H9 (cell line): ENCODE data around the gene KCNN3. TPM values are rescaled to one million over a fixed set of nuclear protein-coding genes. Genes with fewer than 3 reads are reported as not detected.

ENCODE experiments used
- DNase-seq: peaks from one replicate; pipeline ENCODE4 v3.0.0-alpha.2; 2017
- H2AFZ ChIP-seq: one replicate; pipeline ENCODE4 v1.6.1; 2013; ENCODE audit warnings: mild to moderate bottlenecking, low read length, control low read depth, moderate library complexity
- H2AK5ac ChIP-seq: 2 replicates; pipeline ENCODE4 v1.6.1; 2013; ENCODE audit warnings: low read length, control low read depth, mixed read lengths; ENCODE audit not compliant: insufficient read length
- H2BK120ac ChIP-seq: one replicate; pipeline ENCODE4 v1.6.1; 2013; ENCODE audit warnings: low read depth, mild to moderate bottlenecking, low read length, control low read depth, inconsistent platforms; ENCODE audit not compliant: poor library complexity, severe bottlenecking
- H2BK12ac ChIP-seq: 2 replicates; pipeline ENCODE4 v1.6.1; 2013; ENCODE audit warnings: low read length, control low read depth, mixed read lengths, low read depth; ENCODE audit not compliant: insufficient read length
- H2BK15ac ChIP-seq: 2 replicates; pipeline ENCODE4 v1.6.1; 2013; ENCODE audit warnings: low read depth, low read length, control low read depth
- H2BK20ac ChIP-seq: one replicate; pipeline ENCODE4 v1.6.1; 2013; ENCODE audit warnings: low read depth, mild to moderate bottlenecking, low read length, control low read depth, inconsistent platforms; ENCODE audit not compliant: poor library complexity, severe bottlenecking
- H2BK5ac ChIP-seq: 2 replicates; pipeline ENCODE4 v1.6.1; 2013; ENCODE audit warnings: low read length, control low read depth, mixed read lengths; ENCODE audit not compliant: insufficient read length
- H3K14ac ChIP-seq: 2 replicates; pipeline ENCODE4 v1.6.1; 2013; ENCODE audit warnings: low read length, control low read depth; ENCODE audit not compliant: insufficient read depth
- H3K18ac ChIP-seq: 2 replicates; pipeline ENCODE4 v1.6.1; 2013; ENCODE audit warnings: low read depth, mild to moderate bottlenecking, mixed read lengths, low read length, control low read depth; ENCODE audit not compliant: insufficient read length
- H3K23ac ChIP-seq: 2 replicates; pipeline ENCODE4 v1.6.1; 2013; ENCODE audit warnings: low read length, control low read depth, mixed read lengths, low read depth; ENCODE audit not compliant: insufficient read length
- H3K23me2 ChIP-seq: 2 replicates; pipeline ENCODE4 v1.6.1; 2013; ENCODE audit warnings: low read depth, mild to moderate bottlenecking, mixed read lengths, low read length, control low read depth; ENCODE audit not compliant: insufficient read length, poor library complexity, severe bottlenecking
- H3K27ac ChIP-seq: 2 replicates; pipeline ENCODE4 v1.5.1; 2013; ENCODE audit warnings: low read length, control low read depth, mixed read lengths, low read depth; ENCODE audit not compliant: insufficient read length
- H3K27me3 ChIP-seq: 2 replicates; pipeline ENCODE4 v1.6.1; 2013; ENCODE audit warnings: low read length, control low read depth, inconsistent platforms; ENCODE audit not compliant: insufficient read depth
- H3K4ac ChIP-seq: 2 replicates; pipeline ENCODE4 v1.6.1; 2013; ENCODE audit warnings: low read depth, mild to moderate bottlenecking, control low read depth, inconsistent platforms, low read length, moderate library complexity
- H3K4me1 ChIP-seq: 2 replicates; pipeline ENCODE4 v1.6.1; 2013; ENCODE audit warnings: low read length, control low read depth, inconsistent platforms; ENCODE audit not compliant: insufficient read depth
- H3K4me2 ChIP-seq: 2 replicates; pipeline ENCODE4 v1.6.1; 2013; ENCODE audit warnings: low read length, control low read depth, mixed read lengths; ENCODE audit not compliant: insufficient read length, insufficient read depth
- H3K56ac ChIP-seq: 2 replicates; pipeline ENCODE4 v1.6.1; 2013; ENCODE audit warnings: low read depth, mild to moderate bottlenecking, mixed read lengths, low read length, control low read depth; ENCODE audit not compliant: insufficient read length
- H3K79me1 ChIP-seq: 2 replicates; pipeline ENCODE4 v1.6.1; 2013; ENCODE audit warnings: low read depth, mild to moderate bottlenecking, moderate library complexity, low read length, control low read depth, inconsistent platforms; ENCODE audit not compliant: insufficient read depth, poor library complexity, severe bottlenecking
- H3K79me2 ChIP-seq: 2 replicates; pipeline ENCODE4 v1.6.1; 2013; ENCODE audit warnings: low read length, control low read depth, inconsistent platforms; ENCODE audit not compliant: insufficient read depth
- H3K9ac ChIP-seq: 2 replicates; pipeline ENCODE4 v1.6.1; 2013; ENCODE audit warnings: low read length, control low read depth, mixed read lengths; ENCODE audit not compliant: insufficient read length; ENCODE audit errors: extremely low read depth
- H3K9me3 ChIP-seq: one replicate; pipeline ENCODE4 v1.6.1; 2013; ENCODE audit warnings: low read depth, low read length, inconsistent platforms; ENCODE audit not compliant: control insufficient read depth
- H3T11ph ChIP-seq: one replicate; pipeline ENCODE4 v1.6.1; 2013; ENCODE audit warnings: mild to moderate bottlenecking, low read length, control low read depth, inconsistent platforms
- H4K20me1 ChIP-seq: one replicate; pipeline ENCODE4 v1.6.1; 2013; ENCODE audit not compliant: control insufficient read depth, insufficient read length, insufficient read depth
- H4K5ac ChIP-seq: 2 replicates; pipeline ENCODE4 v1.6.1; 2013; ENCODE audit warnings: low read depth, mild to moderate bottlenecking, mixed read lengths, low read length, control low read depth; ENCODE audit not compliant: insufficient read length
- H4K8ac ChIP-seq: replicated peaks from 2 replicates; pipeline ENCODE4 v1.6.1; 2013; ENCODE audit warnings: low read length, control low read depth, mixed read lengths, low read depth; ENCODE audit not compliant: insufficient read length
- H4K91ac ChIP-seq: 2 replicates; pipeline ENCODE4 v1.6.1; 2013; ENCODE audit warnings: low read depth, mild to moderate bottlenecking, moderate library complexity, mixed read lengths, low read length, control low read depth; ENCODE audit not compliant: insufficient read length
- H3K27ac Mint-ChIP-seq, 3 experiments: 2 replicates in 2 of 3; 3 replicates in 1 of 3; pipeline ENCODE4 v1.8.0; 2020 to 2021; ENCODE audit warnings: mixed read lengths in 3 of 3, mild to moderate bottlenecking in 1 of 3, moderate library complexity in 1 of 3
- H3K27me3 Mint-ChIP-seq: 2 replicates; pipeline ENCODE4 v1.8.0; 2021; ENCODE audit warnings: low read depth, mild to moderate bottlenecking, moderate library complexity, mixed read lengths
- H3K36me3 Mint-ChIP-seq, 3 experiments: 2 replicates in 2 of 3; 3 replicates in 1 of 3; pipeline ENCODE4 v1.8.0; 2020 to 2021; ENCODE audit warnings: low read depth in 3 of 3, mixed read lengths in 3 of 3; ENCODE audit not compliant: insufficient read depth in 1 of 3
- H3K4me1 Mint-ChIP-seq, 2 experiments: 2 replicates each; pipeline ENCODE4 v1.8.0; 2020; ENCODE audit warnings: mixed read lengths in 2 of 2
- H3K4me3 Mint-ChIP-seq, 2 experiments: 2 replicates in 1 of 2; 3 replicates in 1 of 2; pipeline ENCODE4 v1.8.0; 2020 to 2021; ENCODE audit warnings: mild to moderate bottlenecking in 2 of 2, mixed read lengths in 2 of 2, moderate library complexity in 1 of 2
- H3K9me3 Mint-ChIP-seq, 2 experiments: 2 replicates in 1 of 2; 3 replicates in 1 of 2; pipeline ENCODE4 v1.8.0; 2020; ENCODE audit warnings: mild to moderate bottlenecking in 2 of 2, mixed read lengths in 2 of 2, moderate library complexity in 1 of 2
- CTCF ChIP-seq: fragments of 200-600 bp; sonication (generic); conservative IDR thresholded peaks from 3 replicates; pipeline ENCODE4 v1.8.0; 2021; ENCODE audit warnings: antibody characterized with exemption, mild to moderate bottlenecking
- WGBS: extraction: QIAGEN DNeasy Blood & Tissue Kit; methylation state at CpG from one replicate; pipeline ENCODE4 v1.1.7; 2013; ENCODE audit warnings: missing lambda C conversion rate, low lambda C conversion rate, mixed read lengths; ENCODE audit not compliant: insufficient read length; ENCODE audit errors: extremely low coverage; 5-methylcytosine and 5-hydroxymethylcytosine counted together
- total RNA-seq: library from RNA; stranded (reverse); gene quantifications from 2 replicates; pipeline ENCODE4 v1.2.1, GENCODE V29; 2021

Gene KCNN3
- total RNA-seq, 1 experiment from 2014 or later, result 0.83 TPM

DNA sequence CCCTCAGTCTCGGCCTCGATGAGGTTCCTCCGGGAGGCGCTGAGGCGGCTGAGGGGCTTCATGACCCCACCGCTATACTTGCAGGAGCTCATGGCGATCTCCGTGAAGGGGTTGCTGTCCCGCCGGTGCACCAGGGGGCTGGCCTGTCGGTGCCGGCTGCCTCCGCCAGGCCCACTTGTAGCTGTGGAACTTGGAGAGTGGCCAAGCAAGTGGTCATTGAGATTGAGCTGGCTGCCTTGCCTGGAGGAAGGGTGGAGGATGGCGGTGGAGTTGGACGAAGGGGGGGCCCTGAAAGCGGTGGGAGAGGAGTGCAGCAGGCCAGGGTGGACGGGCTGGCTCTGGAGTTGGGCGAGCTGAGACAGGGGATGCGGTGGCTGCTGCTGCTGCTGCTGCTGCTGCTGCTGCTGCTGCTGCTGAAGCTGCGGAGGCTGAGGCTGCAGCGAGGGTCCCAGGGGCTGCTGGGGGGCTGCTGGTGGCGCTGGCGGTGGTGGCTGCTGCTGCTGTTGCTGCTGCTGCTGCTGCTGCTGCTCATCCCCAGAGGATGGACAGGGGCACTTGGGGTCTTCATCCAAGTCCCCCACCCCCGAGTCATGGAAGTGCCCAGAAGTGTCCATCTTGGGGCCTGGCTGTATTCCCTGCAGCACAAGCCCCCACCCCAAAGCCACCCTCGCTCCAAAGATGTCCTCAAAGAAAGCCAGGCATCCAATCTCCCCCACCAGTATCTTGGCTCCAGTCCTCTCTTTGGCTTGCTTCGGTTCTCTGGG is 548 bp downstream of the KCNN3 start:
- Histone ChIP-seq H3K18ac (peak overlapping the region; percentile 32), H3K9ac (no peak overlapping the region), H3T11ph (no peak overlapping the region), H3K4me1 (peaks cover 4% of the 10 kb centered on the region), H3K9me3 (no peaks in the 10 kb centered on the region), H2AFZ (no peak overlapping the region), H3K23ac (no peak overlapping the region), H3K79me2 (no peaks in the 10 kb centered on the region), H2BK15ac (no peak overlapping the region; the same call in 1 of the 2 replicates), H4K91ac (no peak overlapping the region), H2BK5ac (no peak overlapping the region), H3K27me3 (peaks cover 4% of the 10 kb centered on the region; the same call in 1 of the 2 replicates), H4K20me1 (no peaks in the 10 kb centered on the region), H4K5ac (no peak overlapping the region), H3K14ac (peak overlapping the region; percentile 54; the same call in 1 of the 2 replicates), H3K23me2 (peaks cover 8% of the 10 kb centered on the region), H3K4ac (no peak overlapping the region), H3K56ac (no peak overlapping the region), H3K4me2 (peak overlapping the region; percentile 54), H3K79me1 (no peaks in the 10 kb centered on the region), H2BK20ac (no peak overlapping the region), H2BK12ac (no peak overlapping the region), H2AK5ac (no peak overlapping the region), H4K8ac (no peak overlapping the region), H3K27ac (no peak overlapping the region), H2BK120ac (no peak overlapping the region)
- no peaks in the 10 kb centered on the region; a peak in 1 of 7 replicates for H3K36me3 Mint-ChIP-seq
- H3K27ac Mint-ChIP-seq, result peak overlapping the region in 2 of 3 experiments; percentile 44 to 80; a peak in 2 of 7 replicates
- peaks cover 32% of the 10 kb centered on the region for H3K27me3 Mint-ChIP-seq
- TF ChIP-seq CTCF, result no peak
- WGBS, result no CpG with 5 or more reads among the region's 26 CpGs
- H3K9me3 Mint-ChIP-seq, result no peaks in the 10 kb centered on the region; a peak in 1 of 5 replicates
- DNase-seq, result no peak
- peak overlapping the region; percentile 53 to 88 for H3K4me3 Mint-ChIP-seq
- peaks cover 41 to 55% of the 10 kb centered on the region in 2 experiments for H3K4me1 Mint-ChIP-seq
